ENCODE measurements around the gene MTRF1L. TPM values are rescaled to one million over a fixed set of nuclear protein-coding genes. Genes with fewer than 3 reads are reported as not detected.

MTRF1L gene
- total RNA-seq, 1 experiment from 2014 or later = 25.5 TPM

GRCh38 chr6:153034139-153034538 lies 31.6 kb upstream of the MTRF1L start:
- Mint-ChIP-seq H3K27ac (ENCODE audit: low read depth, unreplicated experiment) (no peak overlapping the region), H3K27me3 (ENCODE audit: insufficient read depth, unreplicated experiment) (no peaks in the 10 kb centered on the region), H3K4me1 (ENCODE audit: insufficient read depth, unreplicated experiment) (peaks cover 29% of the 10 kb centered on the region), H3K4me3 (ENCODE audit: unreplicated experiment) (no peak overlapping the region), H3K36me3 (ENCODE audit: insufficient read depth, unreplicated experiment) (peaks cover 7% of the 10 kb centered on the region), H3K9me3 (ENCODE audit: unreplicated experiment) (no peaks in the 10 kb centered on the region)
- no peak for DNase-seq (ENCODE audit: unreplicated experiment)
- TF ChIP-seq CTCF (IDR thresholded peaks at IDR 0.05; ENCODE audit: unreplicated experiment) = no peak
- BruUV-seq (replicated peaks) = no TSS peak
- ChIA-PET CTCF (interaction anchor here (0.8 to 3.9 kb wide), 6 partner anchors 7 to 167 kb away, joined by 3 to 36 read pairs (median 4); no protein-coding TSS in a partner anchor), POLR2A (interaction anchor here (0.9 to 1.5 kb wide), 3 partner anchors 58 to 75 kb away, joined by 3 to 4 read pairs (median 3); no protein-coding TSS in a partner anchor)
- intact Hi-C loops (cut with micrococcal nuclease) = no loop called here

DNA sequence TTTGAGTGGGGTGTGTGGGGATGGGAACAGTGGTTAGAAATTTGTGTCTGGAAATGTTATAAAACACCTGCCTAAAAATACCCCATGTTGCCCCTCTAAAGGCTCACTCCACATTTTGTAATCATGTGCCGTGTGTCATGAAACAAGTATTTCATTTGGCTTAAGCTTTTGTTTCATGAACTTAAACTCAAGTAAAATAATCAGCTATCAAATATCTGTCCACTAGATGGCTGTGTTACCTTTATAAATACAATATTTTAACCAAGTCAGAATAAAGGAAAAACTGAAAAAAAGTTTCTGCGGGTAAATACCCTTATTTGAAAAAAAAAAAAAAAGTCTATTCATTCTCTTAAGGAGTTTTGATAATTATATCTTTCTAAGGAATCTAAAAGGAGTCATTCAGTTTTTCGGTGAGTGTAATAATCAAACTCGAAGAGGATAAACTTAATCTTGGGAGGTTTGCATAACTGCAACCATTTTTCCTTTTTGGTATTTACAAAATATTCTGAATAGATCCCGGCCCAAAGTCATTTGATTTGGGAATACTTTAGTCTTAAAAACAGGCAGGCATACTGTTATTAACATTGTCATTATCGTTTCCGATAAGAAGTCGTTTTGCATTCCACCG lies 29.9 kb upstream of the MTRF1L start:
- no peaks in the 10 kb centered on the region for H3K36me3 Mint-ChIP-seq (ENCODE audit: insufficient read depth, unreplicated experiment)
- no TSS peak for BruUV-seq (replicated peaks)

GRCh38 chr6:153031335-153031955 lies 28.9 kb upstream of the MTRF1L start:
- ChIA-PET CTCF (interaction anchor here (0.5 to 3.9 kb wide), 11 partner anchors 9 to 1009 kb away, joined by 3 to 36 read pairs (median 4); no protein-coding TSS in a partner anchor), POLR2A (interaction anchor here (0.6 to 1.2 kb wide), 5 partner anchors 8 to 775 kb away, joined by 3 read pairs; no protein-coding TSS in a partner anchor)
- H3K36me3 Mint-ChIP-seq (ENCODE audit: insufficient read depth, unreplicated experiment) = peaks cover under 1% of the 10 kb centered on the region
- H3K9me3 Mint-ChIP-seq (ENCODE audit: unreplicated experiment) = no peaks in the 10 kb centered on the region
- H3K4me1 Mint-ChIP-seq (ENCODE audit: insufficient read depth, unreplicated experiment) = peaks cover 20% of the 10 kb centered on the region
- peak; percentile 52 for DNase-seq (ENCODE audit: unreplicated experiment)
- no peak for TF ChIP-seq CTCF (IDR thresholded peaks at IDR 0.05; ENCODE audit: unreplicated experiment)
- H3K27me3 Mint-ChIP-seq (ENCODE audit: insufficient read depth, unreplicated experiment) = no peaks in the 10 kb centered on the region
- BruUV-seq (replicated peaks) = no TSS peak
- intact Hi-C loops (cut with micrococcal nuclease) = no loop called here
- H3K4me3 Mint-ChIP-seq (ENCODE audit: unreplicated experiment) = no peak overlapping the region
- peak overlapping the region; percentile 24 for H3K27ac Mint-ChIP-seq (ENCODE audit: low read depth, unreplicated experiment)

More for the DNA sequence above, 29.9 kb upstream of the MTRF1L start:
- Mint-ChIP-seq H3K27ac (ENCODE audit: low read depth, unreplicated experiment) (no peak overlapping the region), H3K9me3 (ENCODE audit: unreplicated experiment) (no peaks in the 10 kb centered on the region), H3K4me1 (ENCODE audit: insufficient read depth, unreplicated experiment) (peaks cover 20% of the 10 kb centered on the region), H3K4me3 (ENCODE audit: unreplicated experiment) (no peak overlapping the region), H3K27me3 (ENCODE audit: insufficient read depth, unreplicated experiment) (no peaks in the 10 kb centered on the region)
- intact Hi-C loops (cut with micrococcal nuclease) = loop anchor here (1.0 to 2.0 kb wide), 5 partner anchors 76 to 916 kb away; no protein-coding TSS in a partner anchor
- peak; percentile 46 for DNase-seq (ENCODE audit: unreplicated experiment)
- ChIA-PET CTCF (interaction anchor here (0.5 to 3.9 kb wide), 13 partner anchors 9 to 1527 kb away, joined by 3 to 36 read pairs (median 3); no protein-coding TSS in a partner anchor), POLR2A (interaction anchor here (0.6 to 0.9 kb wide), 5 partner anchors 11 to 280 kb away, joined by 3 to 5 read pairs (median 3); no protein-coding TSS in a partner anchor)
- peak; percentile 43 for TF ChIP-seq CTCF (IDR thresholded peaks at IDR 0.05; ENCODE audit: unreplicated experiment)

- CTCF ChIA-PET = interaction anchor here (1.4 kb wide), 1 partner anchor 80 kb away, joined by 3 read pairs; no protein-coding TSS in a partner anchor
- no peaks in the 10 kb centered on the region for H3K27me3 Mint-ChIP-seq (ENCODE audit: insufficient read depth, unreplicated experiment)
- H3K9me3 Mint-ChIP-seq (ENCODE audit: unreplicated experiment) = no peaks in the 10 kb centered on the region
- BruUV-seq (replicated peaks) = no TSS peak
- H3K27ac Mint-ChIP-seq (ENCODE audit: low read depth, unreplicated experiment) = no peak overlapping the region
- H3K4me1 Mint-ChIP-seq (ENCODE audit: insufficient read depth, unreplicated experiment) = peaks cover 25% of the 10 kb centered on the region
- intact Hi-C loops (cut with micrococcal nuclease) = no loop called here
- H3K4me3 Mint-ChIP-seq (ENCODE audit: unreplicated experiment) = no peak overlapping the region
- TF ChIP-seq CTCF (IDR thresholded peaks at IDR 0.05; ENCODE audit: unreplicated experiment) = no peak
- peaks cover 4% of the 10 kb centered on the region for H3K36me3 Mint-ChIP-seq (ENCODE audit: insufficient read depth, unreplicated experiment)
- DNase-seq (ENCODE audit: unreplicated experiment) = no peak
- POLR2A ChIA-PET = no interaction called here
Measured at GRCh38 chr6:153028963-153029362, 26.5 kb upstream of the MTRF1L start.
